Peyer's patch (tissue), 4 donors: ENCODE data around the gene VPS35L.

Experiments
- POLR2A ChIP-seq, 2 donors: fragments of 450-650 bp; IDR thresholded peaks; one replicate each; pipeline ENCODE4 v1.5.1; 2017; ENCODE audit warnings: antibody characterized with exemption in 2 of 2, mild to moderate bottlenecking in 2 of 2, moderate library complexity in 2 of 2
- TF ChIP-seq, protein P1 (sequence below), 6 experiments: fragments of 450-650 bp in 4 of 6; fragments of 200-600 bp in 2 of 6; sonication (generic) in 1 of 6; IDR thresholded peaks; one replicate each; pipeline ENCODE4 v1.5.1; 2017 to 2019; ENCODE audit warnings: antibody characterized with exemption in 6 of 6, mild to moderate bottlenecking in 3 of 6, moderate library complexity in 1 of 6

DNA sequence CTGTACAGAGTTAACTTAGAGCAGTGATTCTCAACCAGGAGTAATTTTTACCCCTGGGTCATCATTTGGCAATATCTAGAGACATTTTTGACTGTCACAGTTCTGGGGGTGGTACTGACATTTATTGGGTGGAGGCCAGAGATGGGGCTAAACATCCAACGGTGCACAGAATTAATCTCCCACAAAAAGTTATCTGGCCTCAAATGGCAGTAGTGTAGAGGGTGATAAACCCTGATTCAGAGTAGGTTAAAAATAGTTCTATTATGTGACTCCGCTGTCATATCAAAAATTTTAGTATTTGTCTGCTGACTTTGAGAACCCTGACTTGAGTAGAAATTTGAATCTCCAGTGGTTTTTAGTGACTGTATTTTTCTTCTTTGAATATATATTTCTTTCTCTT is 19.1 kb downstream of the VPS35L start:
- TF ChIP-seq, protein P1, sequence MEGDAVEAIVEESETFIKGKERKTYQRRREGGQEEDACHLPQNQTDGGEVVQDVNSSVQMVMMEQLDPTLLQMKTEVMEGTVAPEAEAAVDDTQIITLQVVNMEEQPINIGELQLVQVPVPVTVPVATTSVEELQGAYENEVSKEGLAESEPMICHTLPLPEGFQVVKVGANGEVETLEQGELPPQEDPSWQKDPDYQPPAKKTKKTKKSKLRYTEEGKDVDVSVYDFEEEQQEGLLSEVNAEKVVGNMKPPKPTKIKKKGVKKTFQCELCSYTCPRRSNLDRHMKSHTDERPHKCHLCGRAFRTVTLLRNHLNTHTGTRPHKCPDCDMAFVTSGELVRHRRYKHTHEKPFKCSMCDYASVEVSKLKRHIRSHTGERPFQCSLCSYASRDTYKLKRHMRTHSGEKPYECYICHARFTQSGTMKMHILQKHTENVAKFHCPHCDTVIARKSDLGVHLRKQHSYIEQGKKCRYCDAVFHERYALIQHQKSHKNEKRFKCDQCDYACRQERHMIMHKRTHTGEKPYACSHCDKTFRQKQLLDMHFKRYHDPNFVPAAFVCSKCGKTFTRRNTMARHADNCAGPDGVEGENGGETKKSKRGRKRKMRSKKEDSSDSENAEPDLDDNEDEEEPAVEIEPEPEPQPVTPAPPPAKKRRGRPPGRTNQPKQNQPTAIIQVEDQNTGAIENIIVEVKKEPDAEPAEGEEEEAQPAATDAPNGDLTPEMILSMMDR (IDR thresholded peaks at IDR 0.05), result no peak
- TF ChIP-seq POLR2A (IDR thresholded peaks at IDR 0.05), result no peak
